A673 (cell line): ENCODE measurements around the gene ZNF700.

ENCODE experiments used
- EZH2 ChIP-seq: fragments of 200-600 bp; sonication (generic); IDR thresholded peaks from 2 replicates; pipeline ENCODE4 v1.6.1; 2017; ENCODE audit warnings: borderline replicate concordance, low read depth, mild to moderate bottlenecking, mixed read lengths, antibody characterized with exemption, low read length; ENCODE audit not compliant: poor library complexity, severe bottlenecking
- TF ChIP-seq, protein P1 (sequence below): fragments of 300-800, 200-600 bp; sonication (generic); conservative IDR thresholded peaks from 2 replicates; pipeline ENCODE4 v1.5.1; 2017; ENCODE audit warnings: low read depth, mild to moderate bottlenecking, antibody characterized with exemption, low read length, moderate library complexity, mixed read lengths

DNA sequence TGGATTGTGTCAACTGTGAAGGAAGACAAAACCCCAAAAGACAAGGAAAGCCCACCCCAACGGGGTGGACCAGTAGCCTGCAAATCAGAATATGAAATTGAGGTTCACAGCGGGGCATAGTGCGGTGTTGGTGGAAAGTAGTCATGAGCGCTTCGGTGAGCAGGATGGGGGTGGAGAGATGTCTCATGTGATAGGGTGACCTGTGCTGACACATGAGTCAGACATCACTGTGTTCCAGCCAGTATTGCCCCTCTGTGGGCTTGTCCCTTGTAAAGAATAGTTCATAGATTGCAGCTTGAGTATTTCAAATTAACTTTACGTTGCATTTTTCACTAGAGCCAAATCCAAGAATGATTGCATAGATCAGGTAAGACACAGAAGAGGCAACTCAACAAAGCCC is 30.1 kb upstream of the ZNF700 start:
- TF ChIP-seq, protein P1, sequence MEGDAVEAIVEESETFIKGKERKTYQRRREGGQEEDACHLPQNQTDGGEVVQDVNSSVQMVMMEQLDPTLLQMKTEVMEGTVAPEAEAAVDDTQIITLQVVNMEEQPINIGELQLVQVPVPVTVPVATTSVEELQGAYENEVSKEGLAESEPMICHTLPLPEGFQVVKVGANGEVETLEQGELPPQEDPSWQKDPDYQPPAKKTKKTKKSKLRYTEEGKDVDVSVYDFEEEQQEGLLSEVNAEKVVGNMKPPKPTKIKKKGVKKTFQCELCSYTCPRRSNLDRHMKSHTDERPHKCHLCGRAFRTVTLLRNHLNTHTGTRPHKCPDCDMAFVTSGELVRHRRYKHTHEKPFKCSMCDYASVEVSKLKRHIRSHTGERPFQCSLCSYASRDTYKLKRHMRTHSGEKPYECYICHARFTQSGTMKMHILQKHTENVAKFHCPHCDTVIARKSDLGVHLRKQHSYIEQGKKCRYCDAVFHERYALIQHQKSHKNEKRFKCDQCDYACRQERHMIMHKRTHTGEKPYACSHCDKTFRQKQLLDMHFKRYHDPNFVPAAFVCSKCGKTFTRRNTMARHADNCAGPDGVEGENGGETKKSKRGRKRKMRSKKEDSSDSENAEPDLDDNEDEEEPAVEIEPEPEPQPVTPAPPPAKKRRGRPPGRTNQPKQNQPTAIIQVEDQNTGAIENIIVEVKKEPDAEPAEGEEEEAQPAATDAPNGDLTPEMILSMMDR, result no peak
- TF ChIP-seq EZH2, result no peak
